Activated naive CD4-positive, alpha-beta T cell treated with Interleukin-2 at 50 U/mL for 16 hours (primary cell): Measurements from ENCODE around the gene FXYD2.
"Not testable (repeated sequence)": the region's sequence is repeated elsewhere in the genome, so short reads cannot be mapped to it uniquely, and the experiment has no call there.

Source experiments
- DNase-seq: peaks from one replicate; pipeline ENCODE4 v3.0.0-alpha.2; 2020

The FXYD2 gene

DNA sequence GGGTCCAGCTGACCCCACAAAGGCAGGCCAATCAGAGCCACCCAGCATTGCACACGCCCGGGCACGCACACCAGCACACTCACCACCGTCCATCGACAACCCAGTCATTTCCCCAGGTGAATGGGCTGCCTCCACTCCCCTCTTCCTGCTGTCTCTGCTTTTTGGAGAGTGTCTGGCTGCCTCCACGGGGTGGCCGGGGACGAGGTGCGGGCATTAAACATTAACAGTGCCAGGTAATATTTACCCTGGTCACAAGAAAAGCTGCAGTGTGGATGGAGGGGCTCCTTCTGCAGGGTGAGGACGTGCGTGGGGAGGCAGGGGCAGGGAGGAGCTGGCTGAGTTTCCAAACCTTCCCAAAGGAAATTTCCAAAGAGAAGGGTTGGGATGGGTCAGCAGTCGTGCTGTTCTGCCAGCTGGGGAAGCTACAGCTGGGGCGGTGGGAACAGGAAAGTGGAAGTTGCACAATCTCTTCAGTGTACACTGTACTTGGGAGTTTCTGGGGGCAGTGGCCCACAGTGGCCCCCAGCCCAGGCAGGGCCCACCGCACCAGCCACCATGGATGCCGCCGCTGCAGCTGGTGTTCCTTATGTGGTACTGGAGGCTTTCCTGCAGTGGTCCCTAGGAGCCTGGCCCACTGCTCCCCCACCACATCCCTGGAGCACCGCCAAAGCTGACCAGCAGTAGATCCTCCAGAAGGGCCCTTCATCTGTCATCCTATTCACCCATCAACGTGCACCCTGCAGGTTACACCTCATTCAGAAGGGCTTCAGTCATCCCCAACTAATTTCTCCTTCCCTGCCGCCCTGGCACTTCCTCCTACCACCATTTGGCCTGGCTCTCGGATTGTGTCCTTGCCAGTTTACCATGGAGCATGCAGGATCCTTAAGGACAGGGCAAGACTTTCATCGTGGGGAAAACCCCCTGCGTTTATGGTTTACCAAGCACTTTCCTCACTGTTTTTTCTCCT, at the start of gene FXYD2:
FXYD2 (minus strand) TSS at position 174 of the 967 bp plus-strand sequence; CDS start at position 108, 66 bp downstream.
- no peak for DNase-seq

DNA sequence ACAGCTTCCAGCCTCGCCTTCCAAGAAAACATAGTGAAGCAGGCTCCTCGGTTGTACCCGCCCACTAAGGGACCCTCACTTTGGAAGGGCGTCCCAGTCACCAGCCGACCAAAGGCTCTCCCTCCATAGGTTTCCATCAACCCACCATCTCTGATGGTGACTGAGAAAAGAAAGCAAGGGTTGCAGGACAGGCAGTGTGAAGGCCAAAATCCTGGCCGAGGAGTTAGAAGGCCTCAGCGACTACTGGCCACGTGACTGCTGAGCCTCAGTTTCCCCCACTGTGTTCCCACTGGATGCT, 49.2 kb upstream of the FXYD2 start:
- DNase-seq = no peak

DNA sequence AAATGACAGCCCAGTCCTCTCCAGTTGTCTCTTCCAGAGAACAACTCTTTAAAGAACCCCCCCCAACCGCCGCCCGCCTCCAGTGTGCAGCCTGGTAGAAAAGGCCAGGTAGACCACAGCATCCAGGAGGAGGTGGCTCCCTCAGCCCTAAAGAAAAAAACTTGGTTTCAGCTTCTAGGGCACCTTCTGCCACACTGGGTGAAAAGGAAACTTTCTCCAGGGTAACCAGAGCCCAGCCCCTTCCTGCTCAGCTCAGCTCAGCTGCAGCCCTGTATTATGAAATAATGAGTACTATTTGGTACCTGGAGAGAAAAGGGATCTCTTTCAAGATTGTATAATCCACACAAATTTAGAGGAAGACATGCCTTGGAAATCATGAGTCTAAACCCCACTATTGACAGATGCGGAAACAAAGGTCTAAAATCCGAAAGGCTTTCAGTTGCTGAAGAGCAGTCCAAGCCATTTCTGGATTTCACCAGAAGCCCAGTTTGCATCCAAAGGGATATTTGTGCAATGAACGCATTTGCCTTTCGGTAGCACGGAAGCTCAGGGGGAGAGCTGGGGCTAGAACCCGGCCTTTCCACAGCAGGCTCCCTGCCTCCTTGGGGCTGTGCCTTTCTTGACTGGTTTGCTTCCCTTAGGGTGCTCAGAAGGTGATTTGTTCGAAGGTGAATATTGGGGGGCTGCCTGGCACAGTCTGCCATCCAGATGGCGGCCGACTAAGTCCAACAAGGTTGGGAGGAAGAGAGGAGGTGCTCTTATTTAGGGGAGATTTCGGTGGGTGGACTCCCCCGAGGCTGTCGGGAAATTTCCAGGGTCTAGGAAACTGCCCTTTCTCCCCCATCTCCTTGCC, 48.7 kb upstream of the FXYD2 start:
- no peak for DNase-seq

DNA sequence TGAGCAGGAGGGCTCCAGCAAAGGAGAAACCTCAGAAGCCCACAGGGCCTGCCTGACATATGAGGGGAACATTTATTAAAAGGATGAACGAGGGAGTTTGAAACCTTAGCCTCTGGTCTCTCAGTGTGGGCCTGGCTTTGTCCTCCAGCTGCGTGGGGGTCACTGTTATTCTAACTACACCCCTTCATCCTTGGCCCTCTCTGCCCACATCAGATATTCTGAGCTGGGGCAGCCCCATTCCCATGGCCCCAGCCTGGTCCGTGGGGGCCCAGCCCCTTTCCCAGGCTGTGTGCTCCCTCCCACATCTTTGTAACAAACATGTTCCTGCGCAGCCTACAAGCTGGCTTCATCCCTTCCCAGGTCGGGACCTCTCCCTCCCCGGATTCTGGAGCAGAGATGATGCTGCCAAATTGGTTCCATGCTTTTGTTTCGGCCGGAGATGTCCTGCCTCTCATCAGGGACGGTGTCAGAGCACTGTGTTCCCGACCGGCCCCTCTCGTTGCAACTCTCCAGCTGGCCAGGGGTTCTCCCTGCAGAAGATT, 47.9 kb upstream of the FXYD2 start:
- DNase-seq = no peak

DNA sequence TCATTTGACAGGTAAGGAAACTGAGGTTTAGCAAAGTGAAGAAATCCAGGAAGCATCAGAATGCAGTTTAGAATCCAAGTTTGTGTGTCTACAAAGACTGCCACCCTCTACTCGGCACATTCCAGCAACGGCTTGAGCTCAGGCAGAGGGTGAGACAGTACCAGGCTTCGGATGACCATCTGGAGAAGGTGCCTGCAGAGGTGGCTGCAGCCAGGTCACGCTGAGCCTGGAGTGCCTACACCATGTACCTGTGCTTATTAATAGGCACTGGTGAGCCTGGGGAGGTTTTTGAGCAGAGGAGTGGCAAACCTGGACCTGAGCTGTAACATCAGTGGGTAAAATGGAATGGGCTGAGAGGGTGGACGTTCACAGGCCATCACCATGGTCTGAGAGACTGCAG, 47.2 kb upstream of the FXYD2 start:
- DNase-seq = no peak

DNA sequence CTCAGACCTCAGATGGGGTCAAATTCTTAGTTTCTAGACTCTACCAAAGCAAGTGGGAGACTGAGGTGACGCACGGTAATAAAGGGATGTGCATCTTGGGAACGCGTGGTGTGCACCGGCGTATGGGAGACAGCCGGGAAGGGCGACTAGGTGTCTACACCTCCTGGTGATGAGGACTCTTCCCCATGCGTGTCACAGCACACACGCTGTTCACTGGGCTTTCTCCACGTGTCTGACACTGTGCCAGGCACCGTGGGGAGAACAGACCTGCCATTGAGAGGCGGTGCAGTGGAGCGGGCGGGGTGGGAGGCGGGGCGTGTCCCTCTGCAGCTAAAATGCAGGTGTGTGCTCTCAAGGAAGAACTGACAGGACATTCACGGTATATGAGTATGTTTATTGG, 46.6 kb upstream of the FXYD2 start:
- no peak for DNase-seq

DNA sequence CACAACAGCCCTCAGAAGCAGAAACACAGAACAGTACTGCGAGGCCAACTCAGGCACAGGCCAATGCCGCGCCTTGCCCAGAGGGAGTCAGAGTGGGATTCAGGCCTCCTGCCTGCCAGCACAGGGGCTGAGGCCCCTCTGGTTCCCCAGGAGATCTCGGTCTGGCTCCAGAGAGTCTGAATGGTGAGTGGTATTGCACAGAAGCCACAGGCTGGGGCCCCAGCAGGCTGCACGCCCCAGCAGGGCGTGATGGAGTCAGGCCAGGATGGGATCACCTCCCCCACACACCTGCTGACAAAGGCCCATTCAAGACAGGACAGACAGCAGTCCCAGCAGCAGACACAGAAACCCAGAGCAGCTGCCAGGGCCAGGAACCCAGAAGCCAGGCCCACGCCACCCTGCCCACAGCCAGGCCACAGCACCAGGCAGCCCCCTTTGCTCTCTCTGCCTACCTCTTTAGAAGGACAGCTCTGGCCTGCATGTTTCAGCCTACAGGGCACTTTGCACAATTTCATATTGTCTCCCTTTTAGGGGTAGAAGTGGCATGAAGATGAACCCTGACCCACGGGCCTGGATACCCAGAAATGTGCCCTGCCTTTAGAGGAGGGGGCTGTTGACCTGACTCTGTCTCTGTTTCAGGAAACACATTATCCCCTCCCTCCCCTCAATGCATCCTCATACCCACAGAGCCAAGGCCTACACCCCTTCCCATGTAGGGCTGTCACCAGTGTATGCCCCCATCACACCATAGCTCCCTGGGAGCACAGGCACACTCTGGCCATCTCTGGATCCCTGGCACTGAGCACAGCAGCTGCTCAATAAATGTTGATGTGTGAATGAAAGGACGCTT, 45.8 kb upstream of the FXYD2 start:
- DNase-seq = no peak

DNA sequence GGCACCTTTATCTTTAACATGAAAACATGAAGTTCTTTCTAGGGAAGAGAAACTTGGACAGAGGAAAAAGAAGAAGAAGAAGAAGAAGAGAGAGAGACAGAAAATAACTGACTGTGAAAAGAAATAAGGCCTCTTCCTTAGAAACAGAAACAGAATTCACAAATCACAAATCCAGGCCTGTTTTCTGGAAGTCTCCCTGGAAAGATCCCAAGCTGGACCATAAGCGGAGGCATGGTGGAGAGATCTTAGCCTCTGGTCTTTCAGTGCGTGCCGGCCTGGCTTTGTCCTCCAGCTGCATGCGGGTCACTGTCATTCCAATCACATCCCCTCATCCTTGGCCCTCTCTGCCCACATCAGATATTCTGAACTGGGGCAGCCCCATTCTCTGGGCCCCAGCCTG, 45.1 kb upstream of the FXYD2 start:
- no peak for DNase-seq

DNA sequence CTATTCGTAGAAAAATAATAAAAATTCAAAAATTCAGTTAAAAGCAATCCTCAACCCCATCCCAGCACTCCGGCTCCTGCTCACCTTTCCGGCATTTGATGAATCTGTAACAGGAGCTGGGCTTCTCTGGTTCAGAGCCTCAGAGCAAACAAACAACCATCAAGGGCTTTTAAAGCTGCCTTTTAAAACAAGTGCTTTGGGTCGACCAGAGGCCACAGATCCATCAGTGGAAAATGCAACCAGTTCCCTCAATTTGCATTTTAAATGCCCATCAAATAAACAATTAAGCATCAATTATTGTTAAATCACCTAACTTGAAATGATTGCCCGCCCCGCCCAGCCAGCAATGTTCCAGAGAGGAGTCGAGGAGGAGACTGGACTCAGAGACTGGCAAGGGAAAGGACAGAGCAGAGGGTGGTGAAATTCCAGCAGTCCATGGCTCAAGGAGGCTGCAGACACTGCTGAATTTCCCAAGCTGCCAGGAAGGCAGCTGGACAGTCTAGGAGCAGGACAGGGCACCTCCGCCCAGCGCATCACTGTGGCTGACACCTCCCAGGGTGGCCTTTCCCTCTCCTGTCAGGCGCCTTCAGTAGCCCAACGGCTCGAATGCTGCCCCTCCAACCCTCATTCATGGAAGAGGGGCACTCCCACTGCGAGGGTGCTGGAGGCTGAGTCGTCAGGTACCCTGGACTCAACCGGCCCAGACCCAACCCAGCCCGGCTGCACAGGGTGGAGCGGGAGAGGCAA, 44.4 kb upstream of the FXYD2 start:
- no peak for DNase-seq

DNA sequence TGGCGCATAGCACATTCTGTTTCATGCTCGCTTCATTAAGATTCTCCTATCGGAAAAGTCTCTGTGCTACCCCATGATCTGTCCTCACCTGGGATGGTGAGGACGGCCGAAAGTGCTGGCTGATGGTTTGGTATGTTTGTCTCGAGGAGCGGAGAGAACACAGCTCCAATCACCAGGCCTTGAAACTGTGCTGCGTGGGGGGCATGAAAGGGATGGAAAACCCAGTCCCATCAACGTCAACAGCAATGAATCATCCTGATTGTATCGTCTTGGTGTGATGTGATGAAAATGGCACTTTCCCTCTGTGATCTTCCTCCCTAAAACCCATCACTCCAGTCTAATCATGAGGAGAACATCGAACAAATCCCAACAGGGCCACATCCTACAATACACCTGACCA, 43.5 kb upstream of the FXYD2 start:
- no peak for DNase-seq

DNA sequence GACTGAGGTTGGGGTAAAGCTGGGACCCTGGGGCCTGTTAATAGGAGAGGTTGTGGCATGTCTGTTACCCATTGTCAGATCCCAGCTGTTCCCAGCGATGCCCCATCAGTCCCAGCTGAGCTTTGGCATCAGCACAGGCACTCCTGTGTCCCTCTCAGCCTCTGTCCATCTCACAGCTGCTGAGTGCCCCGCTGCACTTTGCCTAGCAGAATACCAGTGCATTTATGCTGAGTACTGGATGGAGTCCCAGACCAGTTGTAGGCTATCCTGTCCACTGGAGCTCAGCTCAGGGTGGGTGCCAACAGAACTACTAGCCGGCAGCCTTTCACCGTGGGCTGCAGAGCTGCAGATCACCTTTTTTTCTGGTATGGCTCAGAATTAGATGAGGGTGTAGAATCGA, 42.0 kb upstream of the FXYD2 start:
- DNase-seq = no peak

DNA sequence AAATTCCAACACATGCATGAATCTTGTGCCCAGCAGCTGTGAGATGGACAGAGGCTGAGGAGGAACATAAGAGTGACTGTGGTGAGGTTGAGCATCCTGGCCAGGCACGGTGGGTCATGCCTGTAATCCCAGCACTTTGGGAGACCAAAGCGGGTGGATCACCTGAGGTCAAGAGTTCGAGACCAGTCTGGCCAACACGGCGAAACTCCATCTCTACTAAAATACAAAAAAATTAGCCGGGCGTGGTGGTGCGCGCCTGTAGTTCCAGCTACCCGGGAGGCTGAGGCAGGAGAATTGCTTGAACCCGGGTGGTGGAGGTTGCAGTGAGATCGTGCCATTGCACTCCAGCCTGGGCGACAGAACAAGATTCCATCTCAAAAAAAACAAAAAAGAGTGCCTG, 41.0 kb upstream of the FXYD2 start:
- DNase-seq = not testable (repeated sequence)

DNA sequence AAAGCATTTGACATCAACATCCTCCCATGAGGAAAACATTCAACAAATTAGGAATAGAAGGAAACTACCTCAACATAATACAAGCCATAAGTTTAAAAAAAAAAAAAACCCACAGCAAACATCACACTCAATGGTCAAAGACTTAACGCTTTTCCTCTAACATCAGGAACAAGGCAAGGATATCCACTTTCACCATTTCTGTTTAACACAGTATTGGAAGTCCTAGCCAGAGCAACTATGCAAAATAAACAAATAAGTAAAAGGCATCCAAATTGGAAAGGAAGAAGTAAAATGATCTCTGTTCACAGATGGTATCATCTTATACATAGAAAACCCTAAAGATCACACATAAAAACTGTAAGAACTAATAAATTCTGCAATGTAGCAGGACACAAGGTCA, 38.8 kb upstream of the FXYD2 start:
- DNase-seq = no peak

DNA sequence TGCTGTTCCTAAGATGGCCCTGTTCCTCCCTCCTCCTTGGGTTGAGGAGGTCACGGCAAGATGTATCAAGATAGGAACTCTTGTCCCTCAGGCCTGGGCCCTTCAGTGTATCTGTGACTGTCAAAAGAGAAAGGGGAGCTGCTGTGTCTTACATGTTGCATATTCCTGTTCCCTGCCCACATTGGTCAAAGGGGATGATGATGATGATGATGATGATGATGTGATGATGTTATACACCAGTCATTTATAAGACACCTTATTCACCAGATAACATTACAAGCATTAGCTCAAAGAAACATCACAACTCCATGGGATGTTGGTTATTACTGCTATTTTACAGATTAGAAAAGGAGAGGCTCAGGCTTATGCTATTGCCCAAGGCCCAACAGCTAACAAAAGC, 38.2 kb upstream of the FXYD2 start:
- no peak for DNase-seq

DNA sequence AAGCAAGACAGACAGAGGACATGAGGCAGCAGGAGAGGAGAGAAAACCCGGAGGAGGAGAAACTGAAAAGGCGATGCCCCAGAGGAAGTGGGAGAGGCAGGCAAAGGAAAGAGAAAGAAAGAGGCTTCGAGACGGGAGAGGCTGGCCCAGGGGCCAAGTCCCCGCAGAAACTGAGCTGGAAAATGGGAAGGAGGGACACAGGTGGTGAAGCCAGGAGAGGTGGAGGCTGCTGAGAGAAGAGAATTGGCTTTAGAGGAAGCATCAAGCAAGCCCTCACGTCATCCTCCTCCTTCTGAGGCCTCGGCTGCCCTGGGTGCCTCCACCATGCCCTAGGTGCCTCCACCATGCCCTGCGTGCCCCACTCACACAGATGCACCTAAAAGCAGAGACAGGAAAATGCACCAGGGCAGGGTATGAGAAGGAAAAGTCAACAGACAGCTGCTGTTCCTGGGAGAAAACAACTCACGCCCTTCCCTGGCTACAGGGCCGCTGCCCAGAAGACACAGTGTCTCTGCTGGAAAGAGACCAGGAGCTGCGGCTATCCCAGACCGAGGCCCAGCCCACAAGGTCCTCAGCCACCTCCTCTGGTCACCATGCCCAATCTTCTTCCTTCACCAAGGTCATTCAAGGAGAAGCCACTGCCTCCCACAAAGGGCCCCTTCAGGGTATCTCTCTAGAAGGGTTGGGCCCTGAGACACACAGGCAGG, 37.6 kb upstream of the FXYD2 start:
- DNase-seq = no peak

DNA sequence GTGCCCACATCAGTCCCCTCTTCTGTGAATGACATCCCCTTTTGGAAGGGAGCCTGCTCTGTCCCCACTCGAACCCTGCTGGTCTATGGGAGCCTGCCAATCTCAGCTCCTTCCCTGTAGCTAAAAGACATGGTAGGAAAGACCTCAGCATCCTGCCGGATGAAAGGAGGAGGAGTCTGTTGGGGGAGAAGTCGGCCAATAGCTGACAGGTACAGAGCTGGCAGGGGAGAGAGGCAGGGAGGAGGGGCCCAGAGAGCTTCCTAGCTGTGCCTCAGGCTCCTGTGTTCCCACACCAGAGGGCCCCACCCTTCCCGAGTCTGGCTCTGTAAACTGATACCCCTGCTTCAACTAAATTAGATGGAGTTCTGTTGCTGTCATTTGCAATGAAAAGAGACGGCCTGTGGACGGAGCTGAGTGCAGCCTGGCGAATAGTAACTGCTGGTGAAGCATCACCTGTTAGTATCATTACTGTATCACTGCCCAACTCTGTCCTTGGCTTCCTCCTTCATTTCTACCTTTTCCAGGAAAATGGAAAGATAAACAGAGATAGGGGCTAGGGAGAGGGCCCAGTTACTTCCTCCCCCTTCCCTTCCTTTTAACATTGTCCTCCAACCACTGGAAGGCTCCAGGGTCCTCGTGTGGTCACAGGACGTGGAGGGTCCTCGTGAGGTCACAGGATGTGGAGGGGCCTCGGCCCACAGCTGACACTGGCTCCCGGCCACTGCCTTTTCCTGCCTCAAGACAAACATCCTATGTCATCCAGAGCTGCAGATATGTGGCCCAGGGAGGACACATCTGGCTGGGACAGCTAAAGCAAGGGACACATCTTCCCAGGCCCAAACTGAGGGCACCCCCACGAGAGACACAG, 36.8 kb upstream of the FXYD2 start:
- DNase-seq = no peak

DNA sequence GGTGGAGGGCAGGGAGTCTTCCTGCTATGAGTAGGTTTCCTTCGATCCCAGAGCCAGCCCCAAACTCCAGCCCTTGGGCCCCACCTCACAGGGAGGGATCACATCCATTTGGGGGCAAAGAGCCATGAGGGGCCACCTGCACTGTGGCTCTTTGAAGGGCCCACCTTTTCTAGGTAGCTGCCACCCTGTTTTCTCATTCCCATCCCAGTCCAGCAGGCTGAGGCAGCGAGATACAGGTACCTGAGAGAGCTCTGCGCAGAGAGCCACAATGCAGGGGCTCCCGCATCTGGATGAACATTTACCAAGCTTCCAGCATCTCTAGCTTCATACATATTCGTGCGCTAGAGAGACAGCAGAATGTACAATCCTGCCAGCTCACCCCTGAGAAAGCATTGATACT, 35.6 kb upstream of the FXYD2 start:
- no peak for DNase-seq

DNA sequence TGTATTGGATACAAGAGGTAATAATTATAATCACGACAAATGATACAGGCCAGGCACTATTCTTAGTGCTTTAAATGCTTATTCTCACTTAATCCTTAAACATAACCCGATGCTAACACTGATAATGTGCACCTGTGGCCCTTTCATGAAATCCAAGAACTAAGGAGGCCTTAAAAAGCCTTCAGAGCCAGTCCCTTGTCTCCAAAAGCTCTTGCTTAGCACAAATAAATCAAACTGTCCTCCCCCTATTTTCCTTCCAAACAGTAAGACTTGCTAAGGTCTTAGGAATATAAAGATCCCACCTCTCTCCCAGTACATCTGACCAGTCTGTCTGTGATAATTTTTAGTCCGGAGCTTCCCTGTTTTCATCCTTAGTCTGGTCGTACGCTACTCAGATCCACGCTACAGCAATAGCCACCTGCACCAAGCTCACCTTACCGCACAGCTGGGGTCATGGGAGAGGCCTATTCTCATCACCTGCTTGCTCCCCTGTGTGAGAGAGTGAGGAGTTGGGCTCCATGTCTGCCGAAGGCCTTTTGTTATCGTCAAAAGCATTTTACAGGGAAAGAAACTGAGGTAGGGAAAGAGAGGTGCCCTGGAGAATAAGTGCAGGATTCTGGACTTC, 35.1 kb upstream of the FXYD2 start:
- no peak for DNase-seq

DNA sequence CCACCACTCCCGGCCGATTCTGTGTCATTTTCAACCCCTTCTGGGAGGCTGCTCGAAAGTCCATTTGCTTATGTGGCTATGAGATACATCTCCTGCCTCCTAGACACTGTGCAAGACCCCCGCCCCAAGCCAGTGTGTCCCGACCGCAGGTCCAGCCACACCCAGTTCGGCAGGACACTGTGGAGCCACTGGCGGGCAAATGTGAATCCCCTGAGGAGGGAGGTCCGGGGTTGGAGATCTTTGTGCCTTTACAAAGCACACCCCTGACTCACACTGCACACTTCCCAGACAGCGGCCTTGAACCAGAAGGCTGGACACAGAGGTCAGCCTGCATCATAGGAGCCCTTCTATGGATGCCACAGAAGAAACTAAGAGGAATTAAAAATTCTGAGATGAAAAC, 34.5 kb upstream of the FXYD2 start:
- DNase-seq = no peak
